UCSD-AML1 (cell line): ENCODE results near the gene DOCK9.

Experiments used
- DNase-seq: peaks from one replicate; lab custom pipeline; 2025; ENCODE audit not compliant: unreplicated experiment; lab: John Stamatoyannopoulos, UW

The DOCK9 gene

DNA sequence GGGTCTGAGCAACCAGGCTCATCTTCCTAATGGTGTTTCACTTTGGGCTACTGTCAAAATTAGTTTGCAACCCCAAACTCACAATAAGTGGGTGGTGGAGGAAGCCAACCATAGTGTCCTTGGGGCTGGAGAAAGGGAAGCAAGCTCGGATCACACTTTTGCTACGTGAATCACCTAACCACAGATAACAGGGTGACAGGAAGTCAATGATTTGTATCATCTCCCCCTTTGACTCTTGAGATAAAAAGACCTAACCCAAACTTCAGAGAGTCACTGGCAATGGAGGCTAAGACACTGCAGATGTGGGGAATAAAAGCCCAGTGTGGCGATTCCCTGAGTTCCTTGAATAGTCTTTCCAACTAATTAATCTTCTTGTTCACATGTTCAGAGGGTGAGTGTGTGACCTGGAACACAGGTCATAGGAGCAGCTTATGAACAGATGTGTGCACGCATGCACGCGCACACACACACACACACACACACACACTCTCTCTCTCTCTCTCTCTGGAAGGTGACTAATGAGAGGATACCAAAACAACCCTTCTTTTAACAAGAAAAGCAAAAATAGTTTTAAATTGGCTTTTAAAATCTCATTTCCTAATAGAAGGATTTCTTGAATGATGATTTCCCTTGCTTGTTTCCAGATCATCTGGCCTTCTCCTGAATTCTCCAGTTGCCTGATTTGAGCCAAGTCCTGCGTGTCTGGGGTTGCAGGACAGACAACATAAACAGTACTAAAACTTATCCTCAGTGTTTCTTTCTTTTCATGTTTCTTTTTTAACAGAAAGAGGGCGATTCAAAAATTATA lies 21.2 kb upstream of the DOCK9 start:
- no peak for DNase-seq

GRCh38 chr13:98997738-98998641 lies 20.1 kb upstream of the DOCK9 start:
- no peak for DNase-seq

DNA sequence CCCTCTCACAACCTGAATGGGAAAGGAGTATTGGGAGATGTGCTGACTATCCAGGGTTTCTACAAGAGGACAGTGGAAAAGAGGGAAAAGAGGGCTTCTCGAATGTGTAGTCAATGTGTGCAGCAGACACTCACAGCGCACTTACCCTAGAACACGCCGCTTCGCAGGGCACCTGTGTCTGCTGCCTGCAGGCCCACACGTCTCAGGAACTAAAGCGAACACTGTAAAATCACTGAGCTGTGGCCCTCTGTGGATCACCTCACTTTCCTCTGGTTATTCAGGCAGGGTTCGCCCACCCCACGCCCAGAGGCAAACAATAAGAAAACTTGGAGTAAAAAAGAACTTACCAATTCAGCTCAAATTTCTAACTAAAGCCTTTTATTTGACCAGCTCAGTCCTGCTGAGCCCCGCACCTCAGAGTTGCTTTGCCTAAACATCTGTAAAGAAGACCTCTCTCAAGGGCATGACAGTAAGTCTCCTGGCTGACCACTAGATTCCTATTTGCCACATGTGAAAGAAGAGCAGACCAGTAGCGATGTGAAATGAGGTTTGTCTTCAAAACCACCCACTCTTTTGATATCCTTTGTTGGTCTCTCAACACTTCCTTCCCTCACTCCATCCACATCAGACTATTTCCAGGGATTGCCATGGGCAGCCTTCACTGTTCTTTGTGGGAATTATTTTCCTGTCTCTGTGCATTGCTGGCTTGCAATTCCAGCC lies 19.3 kb upstream of the DOCK9 start:
- DNase-seq = no peak

DNA sequence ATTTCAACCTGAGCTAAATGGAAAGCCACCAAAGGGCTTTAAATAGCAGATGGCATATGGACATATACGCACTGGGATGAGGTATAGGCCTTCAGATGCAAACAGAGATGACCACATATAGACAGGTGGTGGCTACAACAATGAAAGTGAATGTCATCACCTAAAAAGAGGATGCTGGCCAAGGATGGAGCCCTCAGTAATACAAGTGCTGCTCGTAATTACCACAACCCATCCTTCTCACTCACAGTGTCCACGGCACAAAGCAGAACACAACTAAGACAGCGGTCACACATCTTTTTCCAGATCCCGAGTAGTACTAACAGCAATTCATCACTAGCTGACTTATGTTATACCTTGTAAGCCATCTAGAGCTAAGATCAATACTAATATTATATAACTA lies 18.2 kb upstream of the DOCK9 start:
- no peak for DNase-seq

DNA sequence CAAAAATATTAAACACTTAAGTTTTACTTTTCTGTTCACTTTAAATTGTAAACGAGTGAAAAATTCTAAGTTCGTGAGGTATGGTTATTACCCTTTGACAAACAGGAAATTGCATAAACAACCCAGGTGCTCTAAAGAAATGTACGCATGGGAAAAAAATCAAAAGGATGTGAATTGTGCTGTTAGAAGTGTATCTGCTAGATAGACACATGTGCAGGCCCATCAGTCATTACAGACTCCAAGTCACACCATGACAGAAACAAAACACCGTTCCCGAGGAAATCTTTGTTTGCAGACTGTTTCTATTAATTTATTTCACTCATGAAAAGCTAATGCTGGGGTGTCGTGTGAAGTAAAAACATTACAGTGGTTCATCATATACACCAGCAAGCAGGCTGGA lies 17.0 kb upstream of the DOCK9 start:
- DNase-seq = no peak

DNA sequence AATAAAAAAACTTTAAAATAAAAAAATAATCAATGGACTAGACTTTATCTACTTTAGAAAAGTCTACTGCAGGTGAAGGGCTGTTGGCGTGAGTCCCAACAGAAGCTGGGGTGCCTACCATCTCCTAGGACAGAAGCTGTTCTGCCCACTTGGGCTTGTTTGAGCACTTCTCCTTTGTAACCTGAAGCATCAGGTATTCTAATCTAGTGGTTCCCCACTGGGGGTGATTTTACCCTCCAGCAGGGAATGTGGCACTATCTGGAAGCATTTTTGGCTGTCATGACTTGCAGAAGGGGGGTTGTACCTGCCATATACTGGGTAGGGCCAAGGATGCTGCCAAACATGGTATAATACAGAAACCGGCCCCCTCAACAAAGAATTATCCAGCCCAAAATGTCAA lies 16.2 kb upstream of the DOCK9 start:
- DNase-seq = no peak

DNA sequence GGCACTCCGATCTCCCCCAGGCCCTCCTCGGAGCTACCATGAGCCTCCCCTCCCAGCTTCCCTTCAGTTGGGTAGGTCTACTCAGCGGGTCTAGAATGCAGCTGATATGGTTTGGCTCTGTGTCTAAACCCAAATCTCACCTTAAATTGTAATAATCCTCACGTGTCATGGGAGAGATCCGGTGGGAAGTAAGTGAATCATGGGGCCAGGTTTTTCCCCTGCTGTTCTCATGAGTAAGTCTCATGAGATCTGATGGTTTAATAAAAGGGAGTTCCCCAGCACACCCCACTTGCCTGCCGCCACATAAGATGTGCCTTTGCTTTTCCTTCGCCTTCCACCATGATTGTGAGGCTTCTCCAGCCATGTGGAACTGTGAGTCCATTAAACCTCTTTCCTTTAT lies 14.5 kb upstream of the DOCK9 start:
- DNase-seq = no peak

DNA sequence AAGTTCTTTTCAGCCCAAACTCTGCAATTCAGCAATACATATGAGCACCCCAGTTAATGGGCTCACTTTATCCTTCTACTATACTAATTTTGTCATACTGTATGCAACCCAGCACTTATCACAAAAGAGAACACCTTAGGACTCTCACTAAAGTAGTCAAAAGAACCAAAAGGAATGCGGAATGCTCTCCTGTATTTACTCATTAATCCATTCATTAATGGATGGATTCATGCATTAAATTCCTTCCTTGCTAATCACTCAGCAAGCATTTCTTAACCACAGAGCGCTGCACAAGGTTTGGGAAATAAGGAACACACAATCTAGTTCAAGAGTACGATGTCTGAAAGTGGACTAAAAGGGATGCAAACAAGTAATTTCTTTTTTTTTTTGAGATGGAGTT lies 12.8 kb upstream of the DOCK9 start:
- DNase-seq = no peak

GRCh38 chr13:98989469-98990235 lies 11.8 kb upstream of the DOCK9 start:
- DNase-seq = no peak

GRCh38 chr13:98988780-98989179 lies 10.9 kb upstream of the DOCK9 start:
- DNase-seq = no peak

DNA sequence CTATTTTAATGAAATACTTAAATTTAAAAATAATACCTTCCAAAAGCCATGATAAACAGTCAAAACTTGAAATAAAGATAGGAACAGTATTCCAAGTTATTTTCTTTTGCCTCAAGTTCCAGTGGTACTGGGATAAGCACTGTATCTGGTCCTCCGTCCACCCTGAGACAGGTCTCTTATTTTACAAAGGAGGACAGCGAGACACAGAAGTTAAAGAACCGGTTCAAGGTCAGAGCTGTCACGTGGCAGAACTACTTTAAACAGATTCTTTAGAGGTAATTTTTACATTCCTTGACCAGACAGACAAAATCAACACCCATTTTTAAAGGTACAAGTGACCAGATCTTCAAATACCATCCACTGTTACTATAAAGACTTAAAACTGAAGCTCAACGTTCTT lies 10.4 kb upstream of the DOCK9 start:
- DNase-seq = no peak

DNA sequence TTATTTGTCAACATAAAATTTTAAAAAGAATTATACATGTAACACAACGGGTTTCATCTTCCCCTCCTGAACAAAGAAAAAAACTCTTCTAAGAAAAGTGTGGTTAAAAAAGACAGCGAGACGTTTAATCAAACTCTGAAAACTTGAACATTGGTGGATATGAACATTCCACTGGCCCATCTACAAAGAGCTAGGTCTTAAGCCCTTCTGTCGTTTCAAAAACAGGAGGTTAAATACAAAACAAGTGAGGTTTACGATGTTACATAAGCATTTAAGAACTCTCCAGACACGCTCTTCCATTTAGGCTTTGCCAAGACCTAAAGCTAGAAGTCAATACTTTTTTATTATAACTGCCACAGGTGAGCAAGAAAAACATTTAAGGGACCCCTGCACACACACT lies 9.4 kb upstream of the DOCK9 start:
- DNase-seq = no peak

DNA sequence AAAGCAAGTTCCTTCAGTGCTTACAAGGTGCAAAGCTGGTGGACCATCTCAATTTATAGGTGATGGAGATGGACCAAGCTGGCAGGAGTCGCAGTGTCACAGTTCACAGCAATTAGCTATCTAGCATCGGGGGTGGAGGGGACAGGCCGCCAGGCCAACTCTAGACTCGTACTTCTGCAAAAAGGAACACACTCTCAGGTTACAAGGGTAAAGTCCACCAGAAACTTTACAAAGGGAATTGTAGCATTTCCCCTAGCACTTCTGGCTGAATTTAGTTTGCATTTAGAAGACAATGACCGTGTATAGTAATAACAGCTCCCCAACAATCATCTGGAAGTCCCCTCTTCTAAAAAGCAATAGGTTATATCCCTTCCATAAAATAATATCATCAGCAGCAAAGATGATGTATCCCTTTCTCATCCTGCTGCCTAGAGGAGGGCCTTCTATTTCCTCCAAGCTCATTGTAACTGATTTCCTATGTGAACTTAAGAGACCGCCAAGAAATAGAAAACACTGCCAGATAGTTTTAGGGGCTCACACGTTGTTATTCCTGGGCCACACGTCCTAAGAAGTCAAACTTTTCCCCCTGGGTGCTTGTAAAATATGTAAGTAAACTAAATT lies 8.5 kb upstream of the DOCK9 start:
- no peak for DNase-seq

DNA sequence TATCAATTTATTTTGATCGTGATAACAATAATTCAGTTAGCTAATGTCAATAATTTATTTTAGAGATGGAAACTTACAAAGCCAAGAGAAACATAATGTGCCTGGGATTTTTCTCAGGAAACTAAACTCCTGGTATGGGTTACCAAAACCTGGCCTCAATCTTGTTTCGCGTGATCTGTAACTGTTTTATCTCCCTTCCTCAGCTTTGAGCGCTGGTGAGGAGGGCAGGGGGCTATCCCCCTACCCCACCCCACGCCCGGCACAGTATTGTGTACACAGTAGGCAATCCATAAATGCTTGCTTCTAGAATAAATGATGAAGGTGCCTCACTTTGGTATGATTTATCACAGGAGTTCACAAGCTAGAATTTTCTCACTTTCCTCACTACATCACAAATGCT lies 7.7 kb upstream of the DOCK9 start:
- no peak for DNase-seq

GRCh38 chr13:98984983-98985382 lies 7.1 kb upstream of the DOCK9 start:
- DNase-seq = no peak

GRCh38 chr13:98984118-98984517 lies 6.3 kb upstream of the DOCK9 start:
- DNase-seq = no peak

DNA sequence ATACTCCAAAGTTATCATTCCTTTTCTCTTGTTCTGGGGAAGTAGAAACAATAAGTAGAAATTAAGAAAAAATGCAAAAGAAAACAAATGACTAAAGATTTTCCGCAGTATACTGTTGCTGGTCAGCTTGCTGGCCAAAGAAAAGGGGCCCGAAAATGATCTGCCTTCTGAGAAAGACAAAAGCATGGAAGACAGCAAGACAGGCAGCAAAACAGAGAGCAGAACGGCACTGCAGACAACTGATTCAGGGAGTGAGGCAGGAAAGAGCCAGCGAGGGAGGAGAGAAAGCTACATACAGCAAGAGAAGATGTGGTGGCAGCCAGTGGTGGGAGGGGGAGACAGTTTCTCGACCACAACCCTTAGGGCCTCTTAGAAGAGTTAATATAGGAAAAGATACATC lies 5.3 kb upstream of the DOCK9 start:
- DNase-seq = no peak

DNA sequence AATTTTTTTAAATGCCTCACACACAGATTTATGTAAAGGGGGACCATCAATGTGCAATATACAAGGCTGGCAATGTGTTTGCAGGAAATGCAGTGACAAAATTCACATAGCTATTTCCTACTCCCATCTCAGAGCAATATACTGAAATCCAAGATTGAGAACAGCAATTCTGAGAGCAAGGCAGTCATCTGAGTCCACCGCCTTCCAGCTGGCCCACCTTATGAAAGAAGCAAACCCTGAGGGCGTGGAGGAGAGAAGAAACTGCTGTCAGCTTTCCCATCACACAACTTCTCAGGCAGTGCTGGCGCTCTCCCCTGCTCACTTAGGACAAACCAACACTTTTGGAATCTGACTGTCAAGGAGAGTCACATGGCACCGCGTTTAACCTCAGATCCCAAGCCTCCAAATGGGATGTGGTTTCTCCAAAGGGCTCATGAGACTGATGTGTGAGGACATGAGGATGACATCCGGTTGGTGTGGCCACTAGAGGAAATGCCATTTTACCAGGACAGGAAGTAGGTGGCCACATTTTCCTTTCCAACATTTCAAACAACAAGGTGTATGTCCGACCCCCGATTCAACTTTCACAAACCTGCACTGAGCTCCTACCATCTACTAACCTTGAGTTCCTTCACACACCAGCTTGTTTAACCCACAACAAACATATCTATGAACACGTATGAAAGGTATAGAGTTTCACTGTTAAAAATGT lies 3.7 kb upstream of the DOCK9 start:
- DNase-seq = peak; percentile 30

- no peak for DNase-seq
These were observed 1.3 kb upstream of the DOCK9 start for GRCh38 chr13:98979012-98979660.
